HG03066 (cell line): ENCODE data around the gene MRPL23.

Source experiments
- ATAC-seq: cut with Tn5 transposase; IDR thresholded peaks from one replicate; pipeline ENCODE4 v1.9.1; 2021; ENCODE audit warnings: low read depth; ENCODE audit not compliant: unreplicated experiment

Gene MRPL23

DNA sequence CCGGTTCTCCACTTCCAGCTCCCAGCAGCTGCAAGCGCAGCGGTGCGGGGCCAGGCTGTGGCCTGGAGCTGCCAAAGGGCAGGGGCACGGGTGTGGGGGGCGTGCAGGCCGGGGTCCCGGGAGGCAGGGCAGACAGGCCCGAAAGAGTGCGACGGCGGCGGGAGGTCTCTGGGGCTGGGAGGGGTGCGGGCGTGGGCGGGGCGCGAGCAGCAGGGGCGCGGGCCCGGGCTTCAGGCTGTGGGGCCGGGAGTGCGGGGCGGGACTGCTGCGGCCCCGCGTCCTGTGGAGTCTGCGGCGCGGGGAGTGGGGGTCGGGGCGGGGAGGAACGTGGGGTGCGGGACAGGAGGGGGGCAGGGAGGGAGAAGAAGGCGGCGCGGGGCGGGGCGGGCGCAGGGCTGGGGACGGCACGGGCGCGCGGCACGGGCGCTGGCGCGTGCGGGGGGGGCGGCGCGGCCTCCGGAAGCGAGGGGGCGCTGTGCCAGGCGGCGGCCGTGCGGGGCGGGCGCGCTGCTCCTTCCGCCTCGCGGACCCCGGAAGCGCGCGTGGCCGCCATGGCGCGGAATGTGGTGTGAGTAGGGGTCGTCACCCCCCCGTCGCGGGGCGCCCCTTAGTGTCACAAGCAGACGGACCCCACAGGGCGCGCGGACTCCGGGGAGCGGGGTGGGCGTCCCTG lies at the start of gene MRPL23:
MRPL23 (plus strand) TSS at position 521 of the 673 bp plus-strand sequence; CDS start at position 552, 31 bp downstream.
- ATAC-seq, result no peak

DNA sequence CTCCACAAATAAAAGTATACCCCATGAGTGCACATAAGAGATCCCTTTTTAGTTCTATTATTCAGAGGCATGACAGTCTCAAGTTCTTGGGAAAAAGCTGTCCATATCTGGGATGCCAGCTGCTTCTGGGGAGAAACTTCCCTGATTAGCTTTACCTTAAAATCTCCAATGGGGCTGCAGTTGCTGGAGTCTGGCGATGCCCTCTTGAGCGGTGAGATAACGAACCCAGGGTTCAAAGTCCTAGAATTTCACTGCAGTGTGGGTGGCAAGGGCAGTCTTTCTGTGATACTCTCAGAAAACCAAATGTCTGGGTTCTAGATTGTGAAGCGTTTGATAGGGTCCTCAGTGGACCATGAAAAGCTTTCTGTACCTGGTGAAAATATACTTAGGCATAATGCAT lies 48.0 kb upstream of the MRPL23 start:
- ATAC-seq, result no peak

DNA sequence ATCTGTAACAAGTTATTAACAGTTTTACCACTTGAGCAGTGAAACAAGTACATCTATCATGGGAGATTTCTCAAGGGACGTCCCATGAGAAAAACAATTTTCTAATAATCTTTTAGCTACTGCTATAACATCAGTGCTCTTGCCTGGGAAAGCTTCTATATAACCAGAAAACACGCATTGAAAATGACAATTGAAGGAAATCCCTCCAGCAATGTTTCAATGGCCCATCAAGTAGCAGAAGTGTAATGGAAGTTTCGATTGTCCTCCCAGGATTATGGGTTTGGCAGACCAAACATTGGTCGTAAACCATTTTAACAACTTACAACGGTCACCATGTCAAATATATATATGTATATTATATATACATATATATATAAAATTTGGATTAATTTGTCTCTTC lies 47.4 kb upstream of the MRPL23 start:
- ATAC-seq, result no peak

DNA sequence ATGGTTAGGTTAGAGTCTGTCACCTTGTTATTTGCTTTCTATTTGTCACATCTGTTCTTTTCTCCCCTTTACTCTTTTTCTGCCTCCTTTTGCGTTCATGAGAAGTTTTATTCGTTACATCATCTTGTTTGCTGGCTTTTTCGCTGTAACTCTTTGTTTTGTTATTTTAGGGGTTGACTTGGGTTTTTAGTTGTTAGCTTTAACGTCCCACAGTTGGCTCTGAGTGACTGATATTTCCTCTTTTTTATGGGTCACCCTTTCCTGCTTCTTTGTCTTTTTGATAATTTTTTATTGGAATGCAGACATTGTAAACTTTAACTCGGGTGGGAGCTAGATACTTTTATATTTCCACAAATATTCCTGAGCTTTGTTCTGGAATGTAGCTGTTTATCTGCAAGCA lies 41.0 kb upstream of the MRPL23 start:
- ATAC-seq, result no peak

DNA sequence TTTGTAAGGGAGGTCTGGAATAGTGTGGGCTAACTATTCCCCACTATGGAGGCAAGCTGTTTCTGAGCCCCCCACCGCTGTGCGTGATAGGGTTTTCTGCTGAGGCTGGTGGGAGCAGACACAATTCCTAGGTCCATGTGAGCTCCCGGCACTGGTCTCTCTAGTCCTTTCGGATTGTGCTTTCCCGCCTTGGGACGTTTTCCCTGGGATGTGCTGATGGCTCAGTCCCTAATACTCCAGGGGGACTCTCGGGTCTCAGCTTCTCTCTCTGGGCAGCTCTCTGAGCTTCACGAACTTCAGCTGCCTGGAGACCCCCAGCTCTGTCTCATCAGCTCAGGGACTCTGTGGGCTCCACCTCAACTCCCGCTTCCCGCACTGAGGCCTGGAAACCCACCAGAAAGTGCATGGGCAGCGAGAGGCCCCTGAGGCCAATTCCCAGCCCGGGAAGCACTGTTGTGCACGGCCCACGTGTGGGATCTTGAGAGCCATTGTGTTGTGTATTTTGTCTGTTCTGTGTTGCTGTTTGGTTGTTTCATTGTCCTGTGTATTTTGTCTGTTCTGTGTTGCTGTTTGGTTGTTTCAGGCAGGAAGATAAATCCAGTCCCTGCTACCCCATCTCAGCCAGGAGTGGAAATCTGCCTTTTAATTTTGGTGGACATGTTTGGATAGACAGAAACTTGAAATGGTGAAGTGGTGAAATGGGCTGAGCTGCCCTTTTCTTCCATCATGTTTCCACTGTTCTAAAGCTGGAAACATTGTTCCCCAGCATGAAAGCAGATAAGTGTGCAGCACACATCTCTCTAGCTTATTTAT lies 40.3 kb upstream of the MRPL23 start:
- ATAC-seq, result no peak

DNA sequence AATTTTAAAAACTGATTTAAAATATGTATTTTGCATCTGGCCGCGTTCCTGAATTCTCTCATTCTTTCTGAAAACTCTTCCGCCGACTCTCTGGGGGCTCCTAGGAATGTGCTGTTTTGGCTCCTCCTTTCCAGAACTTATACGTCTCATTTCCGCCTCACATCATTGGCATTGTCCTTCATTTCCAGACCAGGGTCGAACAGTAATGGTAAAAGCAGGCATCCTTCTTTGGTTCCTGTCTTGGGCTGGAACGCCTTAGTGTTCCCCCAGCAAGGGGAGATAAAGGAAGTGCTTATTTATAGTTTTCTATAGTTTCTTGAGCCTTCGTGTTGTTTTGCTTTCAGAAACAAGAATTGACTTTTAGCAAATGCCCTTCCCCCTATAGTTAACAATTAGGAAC lies 38.5 kb upstream of the MRPL23 start:
- no peak for ATAC-seq

DNA sequence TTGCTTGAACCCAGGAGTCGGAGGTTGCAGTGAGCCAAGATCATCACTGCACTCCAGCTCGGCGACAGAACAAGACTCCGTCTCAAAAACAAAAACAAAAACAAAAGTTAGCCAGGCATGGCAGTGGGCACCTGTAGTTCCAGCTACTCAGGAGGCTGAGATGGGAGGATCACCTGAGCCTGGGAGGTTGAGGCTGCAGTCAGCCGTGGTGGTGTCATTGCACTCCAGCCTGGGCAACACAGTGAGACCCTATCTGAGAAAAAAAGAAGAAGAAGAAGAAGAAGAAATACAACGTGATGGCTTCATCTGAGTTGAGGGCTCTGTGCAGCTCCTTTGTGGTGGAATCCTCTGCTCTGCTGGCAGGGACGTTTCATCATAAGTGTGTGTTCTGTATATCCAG lies 37.6 kb upstream of the MRPL23 start:
- ATAC-seq, result no peak

DNA sequence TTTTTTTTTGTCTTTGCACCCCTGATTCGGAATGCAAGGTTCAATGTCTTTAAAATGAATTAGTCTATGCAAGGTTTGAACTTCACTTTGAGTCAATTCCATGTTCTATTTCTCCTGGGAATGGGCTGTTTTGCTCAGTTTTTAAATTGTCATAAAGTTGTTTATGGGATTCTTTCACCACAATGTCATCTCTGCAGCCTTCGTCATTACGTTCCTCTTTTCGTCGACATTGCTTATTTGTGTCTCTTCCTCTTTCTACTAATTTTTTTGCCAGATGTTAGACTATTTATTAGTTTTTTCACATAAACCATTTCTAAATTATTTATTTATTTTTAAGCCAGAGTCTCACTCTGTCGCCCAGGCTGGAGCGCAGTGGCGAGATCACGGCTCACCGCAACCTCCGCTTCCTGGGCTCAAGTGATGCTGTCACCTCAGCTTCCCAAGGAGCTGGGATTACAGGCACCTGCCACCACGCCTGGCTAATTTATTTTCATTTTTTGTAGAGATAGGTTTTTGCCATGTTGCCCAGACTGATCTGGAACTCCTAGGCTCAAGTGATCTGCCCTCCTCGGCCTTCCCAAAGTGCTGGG lies 34.7 kb upstream of the MRPL23 start:
- no peak for ATAC-seq

DNA sequence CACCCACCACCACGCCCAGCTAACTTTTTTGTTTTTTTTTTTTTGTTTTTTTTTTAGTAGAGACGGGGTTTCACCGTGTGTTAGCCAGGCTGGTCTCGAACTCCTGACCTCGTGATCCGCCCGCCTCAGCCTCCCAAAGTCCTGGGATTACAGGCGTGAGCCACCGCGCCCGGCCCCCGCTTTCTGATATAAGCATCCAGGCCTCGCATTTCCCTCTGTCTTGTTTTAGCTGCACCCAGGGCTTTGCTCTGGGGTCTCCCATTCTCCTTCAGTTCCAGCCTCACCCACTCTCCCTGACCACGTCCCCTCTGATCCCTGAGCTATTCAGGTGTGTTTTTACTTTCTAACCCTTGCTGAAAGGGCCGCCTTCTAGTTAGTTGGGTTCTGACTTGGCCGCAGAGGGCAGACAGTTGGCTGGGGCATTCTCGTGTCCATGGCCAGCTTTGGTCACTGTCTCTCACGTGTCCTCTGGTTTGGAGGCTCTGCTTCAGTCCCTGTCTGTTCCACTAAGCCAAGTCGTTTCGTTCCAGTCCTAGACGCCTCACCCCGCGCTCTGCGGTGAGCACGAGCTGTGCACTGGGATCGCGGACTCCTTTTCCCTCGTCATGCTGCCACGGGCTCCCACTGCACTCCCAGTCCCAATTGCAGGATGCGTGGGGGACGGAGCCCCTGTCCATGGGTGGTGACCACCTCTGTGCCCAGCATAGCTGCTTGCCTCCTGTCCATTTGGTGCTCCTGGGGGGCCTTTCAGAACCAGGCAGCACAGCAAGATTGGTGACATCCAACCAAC lies 33.7 kb upstream of the MRPL23 start:
- no peak for ATAC-seq

DNA sequence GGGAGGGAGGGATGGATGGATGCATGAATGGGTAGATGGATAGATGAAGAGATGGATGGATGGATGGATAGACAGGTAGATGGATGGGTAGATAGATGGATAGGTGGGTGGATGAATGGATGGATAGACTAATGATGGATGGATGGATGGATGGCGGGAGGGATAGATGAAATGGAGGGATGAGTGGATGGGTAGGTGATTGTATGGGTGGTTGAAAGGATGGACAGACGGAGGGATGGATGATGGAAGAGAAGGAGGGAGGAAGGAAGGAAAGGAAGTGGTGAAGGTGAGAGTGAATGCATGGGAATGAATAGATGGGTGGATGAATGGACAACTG lies 31.4 kb upstream of the MRPL23 start:
- ATAC-seq, result no peak

DNA sequence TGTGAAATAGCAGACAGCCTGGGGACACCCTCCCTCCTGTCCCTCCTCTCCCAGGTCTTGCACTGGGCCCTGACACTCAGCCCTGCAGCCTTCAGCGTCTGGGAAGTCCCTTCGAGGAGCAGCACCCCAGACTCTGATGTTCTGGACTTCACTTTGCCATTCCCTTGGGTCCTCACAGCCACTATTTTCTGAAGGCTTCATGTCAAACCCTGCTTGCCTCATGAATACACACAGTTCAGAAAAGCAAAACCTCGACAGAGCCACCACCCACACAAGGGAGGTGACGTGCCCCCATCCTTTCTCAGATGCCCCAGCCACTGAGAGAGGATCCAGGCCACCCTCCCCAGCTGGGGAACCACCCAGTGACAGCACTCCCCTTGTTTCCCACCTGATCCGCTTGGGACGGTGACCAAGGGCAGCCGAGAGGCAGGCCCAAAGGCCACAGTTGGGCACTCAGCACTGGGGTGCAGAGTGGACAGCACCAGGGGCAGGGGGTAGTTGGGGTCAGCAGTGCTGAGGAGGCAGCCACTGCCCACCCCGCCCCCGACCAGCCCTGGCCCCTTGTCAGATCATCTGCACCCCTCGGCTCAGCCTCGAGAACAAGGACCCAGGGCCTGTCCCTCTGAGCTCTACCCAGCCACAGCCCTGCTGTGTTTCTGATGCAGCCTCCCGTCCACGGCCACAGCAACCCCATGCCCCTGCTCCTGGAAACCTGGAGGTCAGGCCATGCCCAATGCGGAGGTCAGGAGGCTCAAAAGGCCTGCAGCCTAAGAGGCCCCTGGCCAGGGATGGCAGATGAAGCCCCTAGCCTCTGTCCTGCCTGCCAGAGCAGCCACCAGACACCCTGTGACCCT lies 30.8 kb upstream of the MRPL23 start:
- no peak for ATAC-seq

DNA sequence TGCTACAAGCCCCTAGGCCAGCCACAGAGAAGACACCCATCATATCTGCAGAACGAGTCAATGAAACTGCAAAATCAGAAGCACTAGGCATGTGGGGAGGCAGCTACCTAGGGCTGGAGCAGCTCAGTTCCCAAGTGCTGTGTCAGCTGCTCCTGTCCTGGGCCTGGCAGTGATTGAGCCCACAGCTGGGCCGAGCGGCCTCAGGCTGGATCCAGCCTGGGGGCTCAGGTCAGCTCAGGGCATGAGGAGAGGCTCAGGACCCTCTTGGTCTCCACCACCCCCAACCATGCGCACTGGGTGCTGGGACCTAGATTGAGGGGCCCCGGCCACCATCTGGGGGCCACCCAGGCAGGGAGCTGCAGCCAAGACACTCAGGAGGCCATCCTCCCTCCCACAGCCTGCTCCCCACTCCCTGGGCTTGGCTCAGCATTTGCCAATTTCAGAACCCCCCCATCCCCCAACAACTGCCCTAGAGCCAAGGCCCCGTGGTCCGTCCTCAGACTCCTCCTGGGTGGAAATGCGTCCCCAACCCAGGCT lies 30.1 kb upstream of the MRPL23 start:
- ATAC-seq, result no peak

DNA sequence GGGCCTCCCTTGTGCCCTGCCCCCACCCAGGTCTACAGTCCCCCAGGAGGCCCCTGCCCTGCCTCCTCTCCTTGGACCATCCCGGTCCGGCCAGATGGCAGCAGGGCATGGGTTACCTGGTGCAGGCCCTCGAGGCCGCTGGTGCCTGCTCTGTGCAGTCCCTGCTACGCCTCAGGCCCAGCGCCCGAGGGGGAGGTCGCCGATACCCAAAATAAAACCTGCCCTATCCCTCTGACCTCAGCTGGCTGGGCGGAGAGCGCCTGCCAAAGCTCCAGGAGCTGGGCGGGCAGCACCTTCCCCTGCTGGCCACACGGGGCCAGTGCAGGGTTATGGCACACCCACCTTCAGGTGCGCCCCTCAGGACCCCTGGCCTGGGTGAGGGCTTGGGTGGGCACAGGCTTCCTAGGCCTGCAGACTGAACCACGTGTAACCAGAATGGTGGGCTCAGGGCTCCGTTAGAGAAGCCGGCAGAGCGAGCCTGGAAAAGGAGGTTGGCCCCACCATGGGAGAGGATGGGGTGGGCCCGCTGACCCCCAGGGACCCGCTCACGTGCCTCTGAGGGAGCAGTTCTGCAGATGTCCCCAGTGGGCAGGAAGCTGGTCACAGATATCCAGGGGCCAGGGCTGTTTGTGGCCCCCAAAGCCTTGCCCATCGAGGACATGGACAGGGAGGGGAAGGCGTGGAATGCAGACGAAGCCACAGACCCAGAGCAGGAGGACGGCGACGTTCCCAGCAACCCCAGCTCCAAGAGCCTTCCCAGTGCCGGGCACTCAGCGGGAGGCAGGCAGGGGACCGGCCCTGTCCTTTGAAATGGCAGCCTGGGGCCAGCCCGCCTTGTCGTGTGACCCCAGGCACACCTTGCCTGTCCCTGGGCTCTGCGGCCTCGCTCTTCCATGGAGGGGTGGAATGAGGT lies 29.4 kb upstream of the MRPL23 start:
- no peak for ATAC-seq

DNA sequence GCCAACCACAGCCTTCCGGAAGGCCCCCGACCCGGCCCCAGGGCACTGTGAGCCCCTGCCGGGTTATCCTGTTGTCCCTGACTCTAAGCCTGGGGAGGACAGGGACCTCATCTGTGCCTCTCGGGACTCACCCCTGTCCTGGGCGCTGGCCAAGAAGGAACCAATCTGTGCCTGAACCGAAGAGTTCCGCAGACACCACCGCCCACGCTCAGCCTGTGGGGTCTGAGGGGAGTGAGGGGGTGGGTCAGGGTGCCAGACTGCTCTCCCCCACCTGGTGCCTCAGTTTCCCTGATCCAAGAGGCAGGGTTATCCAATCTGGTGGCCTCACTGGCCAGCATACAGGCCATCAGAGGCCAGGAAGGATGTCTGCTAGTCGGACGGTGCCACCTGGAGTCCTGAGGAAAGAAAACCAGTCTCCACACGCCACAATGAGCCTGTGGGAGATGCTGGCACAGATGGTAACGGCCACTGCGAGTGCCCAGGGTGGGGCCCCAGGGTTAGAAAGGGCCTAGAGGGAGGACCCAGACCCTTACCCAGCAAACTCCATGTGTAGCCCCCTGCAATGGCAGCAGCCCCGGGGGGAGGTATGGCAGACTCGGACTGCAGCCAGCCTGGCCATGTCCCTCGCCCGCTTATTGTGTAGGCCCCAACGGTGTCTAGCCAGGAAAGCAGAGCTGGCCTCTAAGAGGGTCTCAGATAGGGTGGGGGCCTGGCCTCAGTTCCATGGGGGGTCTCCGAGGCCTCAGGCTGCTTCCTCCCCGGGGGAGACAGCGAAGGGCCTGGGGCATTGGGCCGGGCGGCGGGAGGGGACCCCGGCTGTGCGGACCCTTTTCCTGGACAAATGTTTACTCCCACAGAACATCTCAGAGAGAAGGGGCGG lies 28.5 kb upstream of the MRPL23 start:
- ATAC-seq, result no peak

DNA sequence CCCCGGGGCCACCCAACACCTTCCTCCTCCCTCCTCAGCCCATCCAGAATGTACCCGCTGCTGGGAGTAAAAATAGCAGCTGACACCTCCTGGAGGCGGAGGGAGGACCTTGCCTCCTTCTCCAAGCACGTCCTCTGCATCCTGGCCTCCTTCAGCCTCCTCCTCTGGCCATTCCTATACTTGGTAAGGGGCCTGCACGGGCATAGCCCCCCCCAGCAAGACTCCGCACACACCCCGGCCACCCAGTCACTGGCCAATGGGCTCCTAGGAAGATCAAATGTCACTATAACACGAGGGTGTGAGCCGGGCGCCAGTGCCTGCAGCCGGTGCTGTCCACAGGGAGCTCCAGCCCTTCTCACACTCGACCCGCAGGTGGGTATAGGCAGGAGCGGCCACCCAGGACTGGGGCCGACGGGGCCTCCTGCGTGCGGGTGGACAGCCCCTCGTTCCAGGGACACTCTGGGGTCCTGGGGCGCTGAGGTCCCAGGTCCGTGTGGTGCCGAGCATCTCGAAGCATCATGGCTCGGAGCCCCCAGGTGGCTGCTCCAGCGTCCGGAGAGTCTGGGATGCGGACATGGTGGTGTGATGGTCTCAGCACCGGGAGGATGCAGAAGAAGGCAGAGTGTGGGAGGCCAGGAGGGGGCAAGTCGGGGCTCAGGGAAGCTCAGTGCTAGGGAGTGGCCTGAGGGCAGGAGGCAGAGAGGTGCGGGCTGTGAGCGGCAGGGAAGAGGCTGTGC lies 27.6 kb upstream of the MRPL23 start, which contains the start of gene TNNT3:
TNNT3 (plus strand) TSS at position 313 of the 737 bp plus-strand sequence. CDS start 3,172 bp downstream, outside the sequence.
- no peak for ATAC-seq

DNA sequence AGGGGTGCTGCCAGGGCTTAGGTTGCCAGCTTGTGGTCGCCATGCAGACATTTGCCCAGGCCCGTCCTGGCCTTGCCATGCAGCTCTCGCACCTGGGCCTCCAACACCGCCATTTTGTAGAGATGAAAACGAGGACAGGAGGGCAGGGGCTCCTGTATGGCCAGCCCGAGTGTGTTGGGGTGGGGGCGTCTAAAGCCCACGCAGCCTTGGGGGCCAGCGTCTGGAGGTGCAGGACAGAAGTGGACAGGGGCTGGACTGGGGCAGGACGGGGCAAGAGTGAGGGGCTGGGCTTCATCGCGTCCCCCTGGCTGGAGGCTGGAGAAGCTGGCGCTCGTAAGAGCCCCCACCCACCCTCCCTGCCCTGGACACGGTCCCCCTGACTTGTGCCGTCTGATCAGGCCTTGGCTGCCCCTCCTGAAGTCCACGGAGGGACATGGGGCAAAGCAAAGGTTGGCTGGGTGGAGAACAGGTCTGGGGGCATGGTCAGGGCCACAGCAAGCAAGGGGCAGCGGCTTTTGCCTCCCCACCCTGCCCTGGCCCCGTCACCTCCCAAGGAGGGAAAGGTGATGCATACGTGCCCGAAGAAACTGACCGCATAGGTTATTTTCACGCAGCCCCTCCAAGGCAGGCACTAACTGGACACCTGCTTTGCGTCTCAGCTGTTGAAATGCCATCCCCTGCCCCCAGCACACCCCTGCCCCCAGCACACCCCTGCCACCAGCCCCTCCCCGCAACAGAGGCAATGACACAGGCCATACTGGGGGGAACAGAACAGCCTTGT lies 26.8 kb upstream of the MRPL23 start:
- ATAC-seq, result no peak
